ENCODE measurements around the gene PRSS50. TPM values are rescaled to one million over a fixed set of nuclear protein-coding genes. Genes with fewer than 3 reads are reported as not detected.

The PRSS50 gene
- total and polyA plus RNA-seq, 4 experiments from 2014 or later = not detected

DNA sequence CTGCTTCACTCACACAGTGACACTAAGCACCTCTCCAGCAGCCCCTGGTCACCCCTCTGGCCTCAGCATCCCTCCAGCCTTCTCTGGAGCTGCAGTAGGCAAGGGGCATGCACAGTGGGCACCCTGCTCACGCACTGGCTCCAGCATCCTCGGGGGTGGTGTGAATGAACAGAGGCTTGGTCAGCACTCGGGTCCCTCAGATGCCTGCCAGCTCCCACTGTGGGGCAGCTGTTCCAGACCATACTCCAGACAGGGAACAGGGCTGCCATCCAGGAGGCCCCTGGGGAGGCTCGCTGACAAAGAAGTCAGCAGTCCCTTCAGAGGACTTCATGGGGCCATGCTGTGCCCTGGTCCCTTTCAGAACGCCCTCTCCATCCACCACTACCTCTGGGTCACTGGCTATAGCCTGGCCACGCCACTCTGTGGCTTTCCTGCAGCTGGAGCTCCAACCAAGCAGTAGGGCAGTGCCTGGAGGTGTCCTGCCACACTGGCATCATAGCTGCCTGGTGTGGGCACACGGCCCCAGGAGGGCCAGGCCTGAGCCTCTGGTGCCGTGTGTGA is 50.5 kb downstream of the PRSS50 start:
- Histone ChIP-seq H3K27me3 (ENCODE audit: insufficient read depth, low read length) (no peaks in the 10 kb centered on the region), H3K36me3 (ENCODE audit: insufficient read depth, low read length) (no peaks in the 10 kb centered on the region), H3K9me3 (ENCODE audit: control insufficient read depth in 1 of 2, low read length in 2 of 2) (no peaks in the 10 kb centered on the region), H3K4me3 (ENCODE audit: low read length in 2 of 2) (no peak overlapping the region), H3K27ac (ENCODE audit: low read depth, low read length) (no peak overlapping the region), H3K4me1 (ENCODE audit: insufficient read depth, low read length) (no peaks in the 10 kb centered on the region)
- H3K4me3 Mint-ChIP-seq = no peak overlapping the region
- H3K4me1 Mint-ChIP-seq = peaks cover 0 to 10% (median under 1%) of the 10 kb centered on the region in 4 donors
- H3K27ac Mint-ChIP-seq = no peak overlapping the region
- CTCF ChIA-PET (ENCODE audit: partially characterized antibody) = no interaction called here
- intact Hi-C loops (cut with micrococcal nuclease) = no loop called here
- no peak for DNase-seq
- H3K27me3 Mint-ChIP-seq = no peaks in the 10 kb centered on the region
- H3K9me3 Mint-ChIP-seq = no peaks in the 10 kb centered on the region
- POLR2A ChIA-PET (ENCODE audit: partially characterized antibody) = no interaction called here
- H3K36me3 Mint-ChIP-seq = peaks cover 0 to 2% of the 10 kb centered on the region in 2 donors

GRCh38 chr3:46666453-46666845 is 51.2 kb downstream of the PRSS50 start:
- no peaks in the 10 kb centered on the region for H3K27me3 Mint-ChIP-seq
- H3K36me3 Mint-ChIP-seq = peaks cover 0 to 2% of the 10 kb centered on the region in 2 donors
- peak overlapping the region in 1 of 7 donors; percentile 76 for H3K27ac Mint-ChIP-seq
- no peak overlapping the region for H3K4me3 ChIP-seq (ENCODE audit: low read length in 2 of 2)
- H3K9me3 ChIP-seq (ENCODE audit: control insufficient read depth in 1 of 2, low read length in 2 of 2) = no peaks in the 10 kb centered on the region
- no peak overlapping the region for H3K27ac ChIP-seq (ENCODE audit: low read depth, low read length)
- intact Hi-C loops (cut with micrococcal nuclease) = no loop called here
- CTCF ChIA-PET (ENCODE audit: partially characterized antibody) = no interaction called here
- no peak for DNase-seq
- H3K36me3 ChIP-seq (ENCODE audit: insufficient read depth, low read length) = no peaks in the 10 kb centered on the region
- POLR2A ChIA-PET (ENCODE audit: partially characterized antibody) = no interaction called here
- H3K4me1 Mint-ChIP-seq = peaks cover 0 to 10% (median under 1%) of the 10 kb centered on the region in 4 donors
- H3K4me1 ChIP-seq (ENCODE audit: insufficient read depth, low read length) = no peaks in the 10 kb centered on the region
- H3K9me3 Mint-ChIP-seq = no peaks in the 10 kb centered on the region
- no peak overlapping the region for H3K4me3 Mint-ChIP-seq
- no peaks in the 10 kb centered on the region for H3K27me3 ChIP-seq (ENCODE audit: insufficient read depth, low read length)

GRCh38 chr3:46665763-46666452 is 51.8 kb downstream of the PRSS50 start:
- CTCF ChIA-PET (ENCODE audit: partially characterized antibody) = no interaction called here
- no peaks in the 10 kb centered on the region for H3K9me3 Mint-ChIP-seq
- H3K27ac Mint-ChIP-seq = no peak overlapping the region
- no peaks in the 10 kb centered on the region for H3K27me3 Mint-ChIP-seq
- no peak overlapping the region for H3K4me3 ChIP-seq (ENCODE audit: low read length in 2 of 2)
- H3K27me3 ChIP-seq (ENCODE audit: insufficient read depth, low read length) = no peaks in the 10 kb centered on the region
- H3K4me3 Mint-ChIP-seq = no peak overlapping the region
- no peak overlapping the region for H3K27ac ChIP-seq (ENCODE audit: low read depth, low read length)
- POLR2A ChIA-PET (ENCODE audit: partially characterized antibody) = no interaction called here
- no peaks in the 10 kb centered on the region for H3K4me1 ChIP-seq (ENCODE audit: insufficient read depth, low read length)
- H3K9me3 ChIP-seq (ENCODE audit: control insufficient read depth in 1 of 2, low read length in 2 of 2) = no peaks in the 10 kb centered on the region
- H3K36me3 Mint-ChIP-seq = no peaks in the 10 kb centered on the region
- DNase-seq = no peak
- H3K4me1 Mint-ChIP-seq = peaks cover 0 to 10% (median under 1%) of the 10 kb centered on the region in 4 donors
- intact Hi-C loops (cut with micrococcal nuclease) = no loop called here
- no peaks in the 10 kb centered on the region for H3K36me3 ChIP-seq (ENCODE audit: insufficient read depth, low read length)

GRCh38 chr3:46664971-46665762 is 52.5 kb downstream of the PRSS50 start:
- Mint-ChIP-seq H3K9me3 (no peaks in the 10 kb centered on the region), H3K36me3 (no peaks in the 10 kb centered on the region)

GRCh38 chr3:46664188-46664970 is 53.3 kb downstream of the PRSS50 start:
- ChIA-PET POLR2A (ENCODE audit: partially characterized antibody) (no interaction called here), CTCF (ENCODE audit: partially characterized antibody) (interaction anchor here (0.8 kb wide), 2 partner anchors 35 to 230 kb away, joined by 3 read pairs; no protein-coding TSS in a partner anchor)
- H3K9me3 ChIP-seq (ENCODE audit: control insufficient read depth in 1 of 2, low read length in 2 of 2) = no peaks in the 10 kb centered on the region
- Mint-ChIP-seq H3K27me3 (no peaks in the 10 kb centered on the region), H3K9me3 (no peaks in the 10 kb centered on the region), H3K27ac (peak overlapping the region in 1 of 7 donors; percentile 4), H3K4me1 (peaks cover 0 to 10% (median 0%) of the 10 kb centered on the region in 4 donors), H3K36me3 (no peaks in the 10 kb centered on the region), H3K4me3 (no peak overlapping the region)
- no peaks in the 10 kb centered on the region for H3K36me3 ChIP-seq (ENCODE audit: insufficient read depth, low read length)
- H3K27me3 ChIP-seq (ENCODE audit: insufficient read depth, low read length) = no peaks in the 10 kb centered on the region
- intact Hi-C loops (cut with micrococcal nuclease) = no loop called here
- no peak overlapping the region for H3K4me3 ChIP-seq (ENCODE audit: low read length in 2 of 2)
- no peak overlapping the region for H3K27ac ChIP-seq (ENCODE audit: low read depth, low read length)
- DNase-seq = no peak
- H3K4me1 ChIP-seq (ENCODE audit: insufficient read depth, low read length) = no peaks in the 10 kb centered on the region

More at GRCh38 chr3:46664971-46665762, 52.5 kb downstream of the PRSS50 start:
- DNase-seq = no peak
- Histone ChIP-seq H3K27ac (ENCODE audit: low read depth, low read length) (no peak overlapping the region), H3K36me3 (ENCODE audit: insufficient read depth, low read length) (no peaks in the 10 kb centered on the region), H3K9me3 (ENCODE audit: control insufficient read depth in 1 of 2, low read length in 2 of 2) (no peaks in the 10 kb centered on the region), H3K27me3 (ENCODE audit: insufficient read depth, low read length) (no peaks in the 10 kb centered on the region), H3K4me1 (ENCODE audit: insufficient read depth, low read length) (no peaks in the 10 kb centered on the region), H3K4me3 (ENCODE audit: low read length in 2 of 2) (no peak overlapping the region)
- peak overlapping the region in 1 of 7 donors; percentile 4 for H3K27ac Mint-ChIP-seq
- H3K4me1 Mint-ChIP-seq = peaks cover 0 to 10% (median under 1%) of the 10 kb centered on the region in 4 donors
- no peaks in the 10 kb centered on the region for H3K27me3 Mint-ChIP-seq
- intact Hi-C loops (cut with micrococcal nuclease) = no loop called here
- ChIA-PET POLR2A (ENCODE audit: partially characterized antibody) (no interaction called here), CTCF (ENCODE audit: partially characterized antibody) (no interaction called here)
- no peak overlapping the region for H3K4me3 Mint-ChIP-seq

GRCh38 chr3:46663591-46664135 is 54.0 kb downstream of the PRSS50 start:
- Histone ChIP-seq H3K36me3 (ENCODE audit: insufficient read depth, low read length) (no peaks in the 10 kb centered on the region), H3K9me3 (ENCODE audit: control insufficient read depth in 1 of 2, low read length in 2 of 2) (no peaks in the 10 kb centered on the region), H3K27me3 (ENCODE audit: insufficient read depth, low read length) (no peaks in the 10 kb centered on the region), H3K27ac (ENCODE audit: low read depth, low read length) (no peak overlapping the region), H3K4me1 (ENCODE audit: insufficient read depth, low read length) (no peaks in the 10 kb centered on the region), H3K4me3 (ENCODE audit: low read length in 2 of 2) (no peak overlapping the region)
- Mint-ChIP-seq H3K27ac (peak overlapping the region in 3 of 7 donors; percentile 36 to 73 (median 37)), H3K27me3 (no peaks in the 10 kb centered on the region), H3K9me3 (no peaks in the 10 kb centered on the region), H3K36me3 (no peaks in the 10 kb centered on the region), H3K4me3 (no peak overlapping the region), H3K4me1 (peaks cover 0 to 10% (median 0%) of the 10 kb centered on the region in 4 donors)
- intact Hi-C loops (cut with micrococcal nuclease) = no loop called here
- DNase-seq = peak in 1 of 5 donors; percentile 5
- ChIA-PET CTCF (ENCODE audit: partially characterized antibody) (interaction anchor here (0.8 kb wide), 2 partner anchors 35 to 230 kb away, joined by 3 read pairs; no protein-coding TSS in a partner anchor), POLR2A (ENCODE audit: partially characterized antibody) (no interaction called here)
